Lower leg skin (tissue), 3 donors: ENCODE data around the gene RPS6KA4.

Experiments
- CTCF ChIP-seq, 3 donors: fragments of 450-650 bp; IDR thresholded peaks; one replicate each; pipeline ENCODE4 v1.5.1; 2016; ENCODE audit warnings: antibody characterized with exemption in 3 of 3, mild to moderate bottlenecking in 3 of 3, moderate library complexity in 2 of 3
- POLR2A ChIP-seq, 2 donors: fragments of 450-650 bp; IDR thresholded peaks; one replicate each; pipeline ENCODE4 v1.6.1; 2016 to 2017; ENCODE audit warnings: antibody characterized with exemption in 2 of 2, mild to moderate bottlenecking in 1 of 2, moderate library complexity in 1 of 2

DNA sequence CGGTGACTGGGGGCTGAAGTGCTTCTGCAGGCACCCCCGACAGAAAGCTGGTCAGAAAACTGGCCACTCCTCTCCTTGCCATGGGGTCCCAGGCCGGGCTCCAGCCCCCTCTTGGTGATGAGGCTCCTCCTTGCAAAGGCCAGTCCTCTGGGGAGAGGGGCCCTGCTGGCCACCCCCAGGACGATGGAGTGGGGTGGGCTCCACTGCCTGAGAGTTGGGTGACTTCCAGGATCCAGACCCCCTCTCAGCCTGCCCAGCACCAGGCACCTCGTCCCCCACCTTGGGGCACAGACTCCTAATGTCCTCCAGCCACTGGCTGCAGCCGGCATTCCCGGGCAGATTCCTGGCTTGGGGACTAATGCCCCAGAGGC is 441 bp upstream of the RPS6KA4 start:
- TF ChIP-seq CTCF (IDR thresholded peaks at IDR 0.05) (no peak), POLR2A (IDR thresholded peaks at IDR 0.05) (no peak)
